ENCODE data around the gene CWC15. TPM values are rescaled to one million over a fixed set of nuclear protein-coding genes. Genes with fewer than 3 reads are reported as not detected.

The CWC15 gene
- total and polyA plus RNA-seq, 3 experiments from 2014 or later, result 60.3 to 100 (median 96.6) TPM

DNA sequence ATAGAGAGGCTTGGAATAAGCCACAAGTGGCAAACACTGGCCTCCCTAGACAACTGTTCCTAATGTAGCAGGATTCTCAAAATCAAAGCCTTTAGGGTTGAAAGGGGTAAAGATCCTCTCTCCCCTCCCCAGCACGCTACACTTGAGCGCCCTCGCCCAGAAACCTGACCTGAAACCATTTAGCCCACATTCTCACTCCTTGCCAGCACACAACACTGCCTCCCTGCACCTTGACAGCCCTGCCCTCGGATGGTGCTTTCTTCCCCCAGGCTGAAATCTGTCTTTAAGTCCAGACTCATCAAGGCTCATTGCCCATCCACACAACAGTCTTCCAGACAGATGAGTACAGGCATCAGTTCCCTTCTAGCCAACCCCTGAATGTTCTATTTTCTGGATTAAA lies 26.5 kb downstream of the CWC15 start:
- CTCF ChIA-PET, result no interaction called here
- POLR2A ChIA-PET, result no interaction called here
- Histone ChIP-seq H3K4me1 (ENCODE audit: insufficient read depth, low read length) (no peaks in the 10 kb centered on the region), H3K27ac (ENCODE audit: low read depth, low read length) (no peak overlapping the region), H3K9me3 (ENCODE audit: low read length) (no peaks in the 10 kb centered on the region), H3K36me3 (ENCODE audit: insufficient read depth, low read length) (no peaks in the 10 kb centered on the region), H3K27me3 (ENCODE audit: insufficient read depth, low read length, poor library complexity, severe bottlenecking) (no peaks in the 10 kb centered on the region), H3K4me3 (ENCODE audit: low read length) (no peak overlapping the region)
- peaks cover 0 to 11% (median 1%) of the 10 kb centered on the region in 3 donors for H3K36me3 Mint-ChIP-seq
- peaks cover 0 to 7% (median 4%) of the 10 kb centered on the region in 5 donors for H3K9me3 Mint-ChIP-seq
- DNase-seq, result no peak
- H3K27ac Mint-ChIP-seq, result no peak overlapping the region
- H3K4me1 Mint-ChIP-seq, result no peaks in the 10 kb centered on the region
- H3K4me3 Mint-ChIP-seq, result no peak overlapping the region
- H3K27me3 Mint-ChIP-seq, result peaks cover 11 to 15% of the 10 kb centered on the region in 2 donors

DNA sequence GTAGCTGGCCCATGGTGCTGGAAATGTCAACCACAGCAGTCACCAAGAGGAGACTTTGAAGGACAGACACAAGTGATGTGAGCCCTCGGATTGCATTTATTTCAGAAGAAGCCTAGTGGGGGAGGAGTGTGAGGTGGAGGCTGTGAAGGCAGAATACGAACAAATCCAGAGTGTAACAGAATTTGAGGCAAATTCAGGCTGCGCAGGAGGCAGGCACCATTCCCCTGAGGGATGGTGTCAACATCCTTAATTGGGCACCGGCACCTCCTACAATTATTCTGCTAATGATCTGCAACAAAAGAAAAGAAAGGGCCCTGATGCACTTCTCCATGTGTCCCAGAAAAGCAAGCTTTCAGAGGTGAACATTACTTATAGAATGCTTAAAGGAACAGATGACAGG lies 32.2 kb downstream of the CWC15 start:
- POLR2A ChIA-PET, result no interaction called here
- peaks cover 16 to 18% of the 10 kb centered on the region in 2 donors for H3K27me3 Mint-ChIP-seq
- Histone ChIP-seq H3K4me1 (ENCODE audit: insufficient read depth, low read length) (no peaks in the 10 kb centered on the region), H3K4me3 (ENCODE audit: low read length) (no peak overlapping the region), H3K9me3 (ENCODE audit: low read length) (no peaks in the 10 kb centered on the region), H3K27me3 (ENCODE audit: insufficient read depth, low read length, poor library complexity, severe bottlenecking) (no peaks in the 10 kb centered on the region), H3K36me3 (ENCODE audit: insufficient read depth, low read length) (no peaks in the 10 kb centered on the region), H3K27ac (ENCODE audit: low read depth, low read length) (no peak overlapping the region)
- peaks cover 0 to 4% (median 0%) of the 10 kb centered on the region in 5 donors for H3K9me3 Mint-ChIP-seq
- H3K4me3 Mint-ChIP-seq, result no peak overlapping the region
- no peaks in the 10 kb centered on the region for H3K4me1 Mint-ChIP-seq
- H3K36me3 Mint-ChIP-seq, result no peaks in the 10 kb centered on the region
- H3K27ac Mint-ChIP-seq, result peak overlapping the region in 1 of 8 donors; percentile 6
- DNase-seq, result no peak
- CTCF ChIA-PET, result no interaction called here

DNA sequence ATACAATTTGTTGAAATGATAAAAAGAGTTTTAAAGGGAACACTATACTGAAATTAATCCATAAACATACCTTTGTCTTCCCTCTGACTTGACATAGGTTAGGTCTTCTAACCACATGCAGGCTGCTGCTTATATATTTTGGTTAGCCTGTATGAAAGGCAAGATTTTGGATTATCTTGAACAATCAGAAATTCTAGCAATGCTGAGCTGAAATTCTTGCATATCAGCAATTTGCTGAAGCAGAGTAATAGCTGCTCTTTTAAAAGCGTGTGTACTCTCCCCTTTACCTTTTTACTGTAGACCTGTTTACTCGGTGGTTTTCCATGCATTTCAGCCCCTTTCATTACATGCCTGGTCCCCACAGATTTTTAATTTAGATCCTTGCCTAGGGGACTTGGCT lies 34.0 kb downstream of the CWC15 start:
- Mint-ChIP-seq H3K9me3 (peaks cover 0 to 4% (median 0%) of the 10 kb centered on the region in 5 donors), H3K27ac (no peak overlapping the region), H3K27me3 (peaks cover 13 to 18% of the 10 kb centered on the region in 2 donors), H3K36me3 (peaks cover 0 to 2% (median 0%) of the 10 kb centered on the region in 3 donors), H3K4me1 (peaks cover 9 to 14% (median 14%) of the 10 kb centered on the region in 3 donors), H3K4me3 (no peak overlapping the region)
- no peak for DNase-seq
- Histone ChIP-seq H3K36me3 (ENCODE audit: insufficient read depth, low read length) (no peaks in the 10 kb centered on the region), H3K4me3 (ENCODE audit: low read length) (no peak overlapping the region), H3K9me3 (ENCODE audit: low read length) (no peaks in the 10 kb centered on the region), H3K4me1 (ENCODE audit: insufficient read depth, low read length) (peaks cover 15% of the 10 kb centered on the region), H3K27ac (ENCODE audit: low read depth, low read length) (no peak overlapping the region), H3K27me3 (ENCODE audit: insufficient read depth, low read length, poor library complexity, severe bottlenecking) (no peaks in the 10 kb centered on the region)
- ChIA-PET CTCF (no interaction called here), POLR2A (no interaction called here)

DNA sequence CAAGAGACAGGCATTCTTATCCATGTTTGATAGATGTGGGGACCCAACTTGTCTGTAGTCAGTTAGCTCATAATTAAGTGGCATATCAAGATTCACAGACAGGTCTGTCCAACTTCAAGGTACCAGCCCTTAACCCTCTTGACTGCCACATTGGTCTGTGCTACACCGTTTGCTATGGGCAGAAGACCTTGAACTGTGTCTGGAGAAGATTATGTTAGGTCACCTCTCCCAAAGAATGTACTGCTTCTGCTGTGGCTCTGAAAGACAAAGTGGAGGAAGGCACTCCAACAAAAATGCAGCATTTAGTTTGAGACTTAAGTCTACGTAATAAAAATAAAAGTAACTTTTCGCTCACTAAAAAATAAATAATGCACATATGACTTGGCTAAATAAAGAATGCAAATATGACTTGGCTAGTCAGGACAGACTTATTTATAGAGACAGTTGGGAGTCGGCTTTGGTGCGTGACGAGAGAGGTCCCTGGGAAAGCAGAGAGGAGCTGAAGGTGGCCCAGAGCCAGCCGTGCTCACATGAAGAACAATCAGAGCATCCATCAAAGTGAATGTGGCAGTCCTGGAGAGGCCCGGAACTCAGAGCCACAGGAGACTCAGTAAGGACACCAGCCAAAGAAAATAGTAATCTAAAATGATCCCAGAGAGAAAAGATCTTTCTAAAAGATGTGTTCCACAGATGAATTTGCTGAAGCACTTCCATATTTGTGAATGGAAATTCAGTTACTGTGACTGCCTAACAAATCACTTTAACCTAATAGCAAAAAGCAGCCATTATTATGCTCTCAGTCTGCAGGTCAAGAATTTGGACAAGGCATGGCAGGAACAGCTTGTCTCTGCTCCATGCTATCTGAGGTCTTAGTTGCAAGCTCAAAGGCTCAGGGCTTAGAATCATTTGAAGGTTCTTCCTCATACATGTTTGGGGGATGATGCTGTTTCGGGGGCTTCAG lies 35.0 kb downstream of the CWC15 start:
- no peaks in the 10 kb centered on the region for H3K36me3 ChIP-seq (ENCODE audit: insufficient read depth, low read length)
- CTCF ChIA-PET, result no interaction called here
- H3K27ac Mint-ChIP-seq, result no peak overlapping the region

DNA sequence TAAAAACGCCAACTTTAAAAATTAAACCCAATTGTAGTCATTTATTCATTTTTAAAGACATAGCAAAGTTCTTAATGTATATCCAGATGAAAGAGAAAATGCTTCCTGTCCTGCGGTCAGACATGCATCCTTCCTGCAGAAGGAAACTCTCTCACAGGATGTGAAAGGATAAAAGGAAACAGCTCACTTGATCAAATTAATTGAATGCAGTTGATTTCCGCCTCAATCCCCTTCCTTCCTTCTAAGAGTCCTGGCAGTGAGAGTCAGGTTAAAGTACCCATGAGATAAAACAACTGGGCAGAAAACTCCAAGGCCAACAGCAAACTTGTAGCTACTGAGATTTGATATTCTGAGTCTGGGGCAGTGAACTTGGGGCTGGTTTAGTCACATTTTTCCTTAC lies 38.5 kb downstream of the CWC15 start:
- Histone ChIP-seq H3K4me1 (ENCODE audit: insufficient read depth, low read length) (peaks cover 30% of the 10 kb centered on the region), H3K27ac (ENCODE audit: low read depth, low read length) (no peak overlapping the region), H3K4me3 (ENCODE audit: low read length) (peak overlapping the region; percentile 36), H3K9me3 (ENCODE audit: low read length) (no peaks in the 10 kb centered on the region), H3K27me3 (ENCODE audit: insufficient read depth, low read length, poor library complexity, severe bottlenecking) (no peaks in the 10 kb centered on the region), H3K36me3 (ENCODE audit: insufficient read depth, low read length) (no peaks in the 10 kb centered on the region)
- POLR2A ChIA-PET, result no interaction called here
- H3K36me3 Mint-ChIP-seq, result peaks cover 0 to 2% (median 0%) of the 10 kb centered on the region in 3 donors
- CTCF ChIA-PET, result interaction anchor here (1.1 kb wide), 1 partner anchor 8 kb away, joined by 6 read pairs; no protein-coding TSS in a partner anchor
- peak overlapping the region in 3 of 7 donors; percentile 22 to 42 (median 23) for H3K4me3 Mint-ChIP-seq
- H3K9me3 Mint-ChIP-seq, result no peaks in the 10 kb centered on the region
- DNase-seq, result peak in 1 of 5 donors; percentile 33
- peaks cover 19 to 21% (median 20%) of the 10 kb centered on the region in 3 donors for H3K4me1 Mint-ChIP-seq
- peak overlapping the region in 3 of 8 donors; percentile 13 to 32 (median 19) for H3K27ac Mint-ChIP-seq
- H3K27me3 Mint-ChIP-seq, result peaks cover 7 to 9% of the 10 kb centered on the region in 2 donors

More for the DNA sequence above, 35.0 kb downstream of the CWC15 start:
- H3K36me3 Mint-ChIP-seq, result peaks cover 0 to 2% (median 0%) of the 10 kb centered on the region in 3 donors
- Histone ChIP-seq H3K4me3 (ENCODE audit: low read length) (no peak overlapping the region), H3K27ac (ENCODE audit: low read depth, low read length) (no peak overlapping the region), H3K4me1 (ENCODE audit: insufficient read depth, low read length) (peaks cover 25% of the 10 kb centered on the region), H3K9me3 (ENCODE audit: low read length) (no peaks in the 10 kb centered on the region), H3K27me3 (ENCODE audit: insufficient read depth, low read length, poor library complexity, severe bottlenecking) (no peaks in the 10 kb centered on the region)
- peaks cover 19 to 21% (median 20%) of the 10 kb centered on the region in 3 donors for H3K4me1 Mint-ChIP-seq
- peaks cover 13 to 15% of the 10 kb centered on the region in 2 donors for H3K27me3 Mint-ChIP-seq
- POLR2A ChIA-PET, result no interaction called here
- DNase-seq, result no peak
- H3K4me3 Mint-ChIP-seq, result no peak overlapping the region
- no peaks in the 10 kb centered on the region for H3K9me3 Mint-ChIP-seq

DNA sequence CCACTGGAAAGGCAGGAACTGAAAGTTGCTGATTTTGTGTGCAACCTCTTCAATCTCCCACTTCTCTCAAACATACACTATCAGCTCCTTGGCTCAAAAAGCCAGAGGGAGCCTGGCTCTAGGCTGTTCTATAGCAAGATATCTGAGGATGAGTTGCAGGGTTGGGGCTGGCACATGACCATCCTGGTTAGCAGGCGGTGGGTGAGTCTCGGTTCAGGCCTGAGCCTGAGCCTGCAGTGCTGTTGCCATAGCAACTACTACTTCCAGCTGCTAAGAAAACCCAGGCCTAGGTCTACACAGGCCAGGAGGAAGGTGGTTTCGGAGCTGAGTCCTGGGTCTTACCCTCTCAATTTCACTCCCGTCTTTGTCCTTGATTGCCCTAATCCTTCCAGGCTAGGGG lies 39.0 kb downstream of the CWC15 start:
- DNase-seq, result no peak
- H3K4me1 ChIP-seq (ENCODE audit: insufficient read depth, low read length), result peaks cover 30% of the 10 kb centered on the region

DNA sequence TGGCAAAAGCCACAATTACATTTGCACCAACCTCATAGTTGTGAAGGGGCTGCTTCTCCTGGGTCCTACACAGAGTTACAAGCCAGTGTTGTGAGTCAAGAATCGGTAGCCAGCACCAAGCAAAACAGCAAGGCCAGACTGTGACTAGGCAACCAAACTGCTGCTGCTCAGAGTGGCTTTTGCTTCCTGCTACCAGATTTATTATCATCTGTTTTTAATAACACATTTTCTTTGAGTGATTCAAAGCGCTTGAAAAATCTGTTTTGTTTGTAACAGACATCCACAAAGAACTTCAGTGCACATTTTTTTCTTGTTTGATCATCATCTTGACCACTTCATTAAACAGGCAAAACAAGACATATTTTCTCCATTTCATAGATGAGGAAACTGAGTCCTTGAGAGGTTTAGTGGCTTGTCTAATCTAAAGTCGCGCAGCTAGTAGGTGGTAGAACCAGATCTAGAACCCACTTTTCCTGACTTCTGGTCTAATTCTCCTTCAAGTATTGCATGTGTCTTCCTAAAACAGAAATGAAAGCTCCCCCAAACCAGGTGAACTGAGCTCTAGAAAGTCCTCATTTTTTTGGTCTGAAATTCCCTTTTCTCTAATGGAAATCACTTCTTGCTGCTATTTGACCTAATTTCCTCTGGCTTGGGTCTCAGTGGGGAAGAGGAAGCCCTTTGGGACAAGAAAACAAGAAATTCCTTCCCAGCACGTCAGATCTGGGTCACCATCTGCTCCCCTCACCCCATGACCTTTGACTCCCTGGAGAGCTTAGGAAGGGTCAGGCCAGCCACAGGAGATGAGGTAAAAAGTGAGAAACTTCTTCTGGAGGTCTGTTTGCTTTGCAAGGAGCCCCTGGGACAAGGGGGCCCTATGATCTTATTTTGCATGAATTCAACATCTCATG lies 39.9 kb downstream of the CWC15 start:
- CTCF ChIA-PET, result no interaction called here
- POLR2A ChIA-PET, result no interaction called here
- no peak overlapping the region for H3K4me3 Mint-ChIP-seq

More for the DNA sequence above, 39.0 kb downstream of the CWC15 start:
- Mint-ChIP-seq H3K27ac (peak overlapping the region in 3 of 8 donors; percentile 19 to 56 (median 32)), H3K4me3 (peak overlapping the region in 3 of 7 donors; percentile 22 to 42 (median 23)), H3K9me3 (no peaks in the 10 kb centered on the region), H3K4me1 (peaks cover 19 to 21% (median 20%) of the 10 kb centered on the region in 3 donors), H3K36me3 (peaks cover 0 to 2% (median 0%) of the 10 kb centered on the region in 3 donors), H3K27me3 (peaks cover 3 to 11% of the 10 kb centered on the region in 2 donors)
- Histone ChIP-seq H3K36me3 (ENCODE audit: insufficient read depth, low read length) (no peaks in the 10 kb centered on the region), H3K27me3 (ENCODE audit: insufficient read depth, low read length, poor library complexity, severe bottlenecking) (no peaks in the 10 kb centered on the region), H3K9me3 (ENCODE audit: low read length) (no peaks in the 10 kb centered on the region), H3K27ac (ENCODE audit: low read depth, low read length) (no peak overlapping the region), H3K4me3 (ENCODE audit: low read length) (peak overlapping the region; percentile 36)
- POLR2A ChIA-PET, result no interaction called here
- CTCF ChIA-PET, result interaction anchor here (1.1 kb wide), 1 partner anchor 8 kb away, joined by 6 read pairs; no protein-coding TSS in a partner anchor

More for the DNA sequence above, 39.9 kb downstream of the CWC15 start:
- Mint-ChIP-seq H3K36me3 (peaks cover 0 to 4% (median 2%) of the 10 kb centered on the region in 3 donors), H3K27ac (no peak overlapping the region), H3K9me3 (no peaks in the 10 kb centered on the region), H3K4me1 (peaks cover 20 to 21% (median 21%) of the 10 kb centered on the region in 3 donors), H3K27me3 (peaks cover 5 to 18% of the 10 kb centered on the region in 2 donors)
- Histone ChIP-seq H3K9me3 (ENCODE audit: low read length) (no peaks in the 10 kb centered on the region), H3K27ac (ENCODE audit: low read depth, low read length) (no peak overlapping the region), H3K27me3 (ENCODE audit: insufficient read depth, low read length, poor library complexity, severe bottlenecking) (no peaks in the 10 kb centered on the region), H3K36me3 (ENCODE audit: insufficient read depth, low read length) (no peaks in the 10 kb centered on the region), H3K4me3 (ENCODE audit: low read length) (no peak overlapping the region), H3K4me1 (ENCODE audit: insufficient read depth, low read length) (peaks cover 36% of the 10 kb centered on the region)
- DNase-seq, result no peak

Measured in CD8-positive, alpha-beta memory T cell (primary cell).